ENCODE measurements around the gene ROM1.
"Not testable (repeated sequence)": the region's sequence is repeated elsewhere in the genome, so short reads cannot be mapped to it uniquely, and the experiment has no call there.

ROM1 gene

GRCh38 chr11:62610403-62610802 is 2.7 kb upstream of the ROM1 start:
- H3K27ac ChIP-seq (ENCODE audit: low read depth, low read length): no peak overlapping the region
- peaks cover 20% of the 10 kb centered on the region for H3K4me1 ChIP-seq (ENCODE audit: control insufficient read depth, insufficient read depth, low read length, unreplicated experiment)
- peaks cover 7% of the 10 kb centered on the region; the same call in 1 of the 2 replicates for H3K36me3 ChIP-seq (ENCODE audit: insufficient read depth, low read length)
- peaks cover 8% of the 10 kb centered on the region for H3K79me2 ChIP-seq (ENCODE audit: control insufficient read depth, insufficient read depth, low read length, unreplicated experiment)
- no peaks in the 10 kb centered on the region for H3K27me3 ChIP-seq (ENCODE audit: insufficient read depth, low read length)
- no peak overlapping the region; the same call in 1 of the 2 replicates for H3K4me3 ChIP-seq (ENCODE audit: low read depth, low read length)
- no peak overlapping the region for H2AFZ ChIP-seq (ENCODE audit: low read length, unreplicated experiment)

- Histone ChIP-seq H3K36me3 (ENCODE audit: insufficient read depth, low read length) (peaks cover 4% of the 10 kb centered on the region; the same call in 1 of the 2 replicates), H3K4me1 (ENCODE audit: control insufficient read depth, insufficient read depth, low read length, unreplicated experiment) (peaks cover 20% of the 10 kb centered on the region), H3K27ac (ENCODE audit: low read depth, low read length) (peak overlapping the region; percentile 56; the same call in 1 of the 2 replicates), H2AFZ (ENCODE audit: low read length, unreplicated experiment) (no peak overlapping the region), H3K4me3 (ENCODE audit: low read depth, low read length) (peak overlapping the region; percentile 82), H3K79me2 (ENCODE audit: control insufficient read depth, insufficient read depth, low read length, unreplicated experiment) (peaks cover 8% of the 10 kb centered on the region), H3K27me3 (ENCODE audit: insufficient read depth, low read length) (no peaks in the 10 kb centered on the region)
Observed at GRCh38 chr11:62610814-62611704, 2.0 kb upstream of the ROM1 start.

GRCh38 chr11:62611705-62612365 is 1.2 kb upstream of the ROM1 start:
- H3K4me3 ChIP-seq (ENCODE audit: low read depth, low read length): peak overlapping the region; percentile 82
- peak overlapping the region; percentile 56 for H3K27ac ChIP-seq (ENCODE audit: low read depth, low read length)
- H3K27me3 ChIP-seq (ENCODE audit: insufficient read depth, low read length): no peaks in the 10 kb centered on the region
- H3K79me2 ChIP-seq (ENCODE audit: control insufficient read depth, insufficient read depth, low read length, unreplicated experiment): peaks cover 8% of the 10 kb centered on the region
- H3K36me3 ChIP-seq (ENCODE audit: insufficient read depth, low read length): no peaks in the 10 kb centered on the region
- H2AFZ ChIP-seq (ENCODE audit: low read length, unreplicated experiment): peak overlapping the region; percentile 4
- H3K4me1 ChIP-seq (ENCODE audit: control insufficient read depth, insufficient read depth, low read length, unreplicated experiment): peaks cover 20% of the 10 kb centered on the region

- peak overlapping the region; percentile 56 for H3K27ac ChIP-seq (ENCODE audit: low read depth, low read length)
- H3K4me3 ChIP-seq (ENCODE audit: low read depth, low read length): no peak overlapping the region
- no peak overlapping the region for H2AFZ ChIP-seq (ENCODE audit: low read length, unreplicated experiment)
- peaks cover 20% of the 10 kb centered on the region for H3K4me1 ChIP-seq (ENCODE audit: control insufficient read depth, insufficient read depth, low read length, unreplicated experiment)
- H3K36me3 ChIP-seq (ENCODE audit: insufficient read depth, low read length): no peaks in the 10 kb centered on the region
- no peaks in the 10 kb centered on the region for H3K27me3 ChIP-seq (ENCODE audit: insufficient read depth, low read length)
- peaks cover 8% of the 10 kb centered on the region for H3K79me2 ChIP-seq (ENCODE audit: control insufficient read depth, insufficient read depth, low read length, unreplicated experiment)
Observed at GRCh38 chr11:62613291-62613778, 278 bp downstream of the ROM1 start.

GRCh38 chr11:62614275-62614674 is 1.2 kb downstream of the ROM1 start:
- Histone ChIP-seq H3K79me2 (ENCODE audit: control insufficient read depth, insufficient read depth, low read length, unreplicated experiment) (peaks cover 9% of the 10 kb centered on the region), H3K27ac (ENCODE audit: low read depth, low read length) (no peak overlapping the region), H3K4me1 (ENCODE audit: control insufficient read depth, insufficient read depth, low read length, unreplicated experiment) (peaks cover 20% of the 10 kb centered on the region), H3K36me3 (ENCODE audit: insufficient read depth, low read length) (no peaks in the 10 kb centered on the region), H3K4me3 (ENCODE audit: low read depth, low read length) (no peak overlapping the region), H3K27me3 (ENCODE audit: insufficient read depth, low read length) (no peaks in the 10 kb centered on the region), H2AFZ (ENCODE audit: low read length, unreplicated experiment) (no peak overlapping the region)

- Histone ChIP-seq H3K4me3 (ENCODE audit: low read depth, low read length) (no peak overlapping the region), H3K27me3 (ENCODE audit: insufficient read depth, low read length) (no peaks in the 10 kb centered on the region), H3K4me1 (ENCODE audit: control insufficient read depth, insufficient read depth, low read length, unreplicated experiment) (peaks cover 24% of the 10 kb centered on the region), H3K36me3 (ENCODE audit: insufficient read depth, low read length) (no peaks in the 10 kb centered on the region), H3K79me2 (ENCODE audit: control insufficient read depth, insufficient read depth, low read length, unreplicated experiment) (peaks cover 10% of the 10 kb centered on the region), H3K27ac (ENCODE audit: low read depth, low read length) (no peak overlapping the region), H2AFZ (ENCODE audit: low read length, unreplicated experiment) (no peak overlapping the region)
Observed at GRCh38 chr11:62615521-62615920, 2.5 kb downstream of the ROM1 start.

GRCh38 chr11:62616957-62617356 is 3.9 kb downstream of the ROM1 start:
- not testable (repeated sequence) for H2AFZ ChIP-seq (ENCODE audit: low read length, unreplicated experiment); H3K27me3 ChIP-seq (ENCODE audit: insufficient read depth, low read length); H3K4me3 ChIP-seq (ENCODE audit: low read depth, low read length); H3K79me2 ChIP-seq (ENCODE audit: control insufficient read depth, insufficient read depth, low read length, unreplicated experiment); H3K27ac ChIP-seq (ENCODE audit: low read depth, low read length); H3K36me3 ChIP-seq (ENCODE audit: insufficient read depth, low read length)
- H3K4me1 ChIP-seq (ENCODE audit: control insufficient read depth, insufficient read depth, low read length, unreplicated experiment): peaks cover 20% of the 10 kb centered on the region

- Histone ChIP-seq H3K79me2 (ENCODE audit: control insufficient read depth, insufficient read depth, low read length, unreplicated experiment) (peaks cover 4% of the 10 kb centered on the region), H3K27me3 (ENCODE audit: insufficient read depth, low read length) (no peaks in the 10 kb centered on the region), H3K4me3 (ENCODE audit: low read depth, low read length) (peak overlapping the region; percentile 85), H3K4me1 (ENCODE audit: control insufficient read depth, insufficient read depth, low read length, unreplicated experiment) (peaks cover 13% of the 10 kb centered on the region), H2AFZ (ENCODE audit: low read length, unreplicated experiment) (no peak overlapping the region), H3K36me3 (ENCODE audit: insufficient read depth, low read length) (no peaks in the 10 kb centered on the region), H3K27ac (ENCODE audit: low read depth, low read length) (peak overlapping the region; percentile 93)
Observed at GRCh38 chr11:62621027-62621566, 8.0 kb downstream of the ROM1 start.

GRCh38 chr11:62621567-62622470 is 8.8 kb downstream of the ROM1 start, which contains the start of gene B3GAT3:
Gene B3GAT3, minus strand, starts transcription at chr11:62621986. Its CDS starts 39 bp downstream, at chr11:62621947.
- H3K36me3 ChIP-seq (ENCODE audit: insufficient read depth, low read length): peaks cover 4% of the 10 kb centered on the region; the same call in 1 of the 2 replicates
- H2AFZ ChIP-seq (ENCODE audit: low read length, unreplicated experiment): no peak within 1 kb of the TSS
- peaks cover 13% of the 10 kb centered on the region for H3K4me1 ChIP-seq (ENCODE audit: control insufficient read depth, insufficient read depth, low read length, unreplicated experiment)
- H3K27me3 ChIP-seq (ENCODE audit: insufficient read depth, low read length): no peaks in the 10 kb centered on the region
- H3K27ac ChIP-seq (ENCODE audit: low read depth, low read length): peak within 1 kb of the TSS; percentile 93
- peak within 1 kb of the TSS; percentile 85 for H3K4me3 ChIP-seq (ENCODE audit: low read depth, low read length)
- peaks cover 4% of the 10 kb centered on the region for H3K79me2 ChIP-seq (ENCODE audit: control insufficient read depth, insufficient read depth, low read length, unreplicated experiment)
